Adrenal gland (tissue), 12 donors: ENCODE measurements around the gene INO80D. TPM values are rescaled to one million over a fixed set of nuclear protein-coding genes. Genes with fewer than 3 reads are reported as not detected.
"Not testable (repeated sequence)": the region's sequence is repeated elsewhere in the genome, so short reads cannot be mapped to it uniquely, and the experiment has no call there.

Experiments used
- DNase-seq, 7 donors: peaks; one replicate each; pipeline ENCODE4 v3.0.0-alpha.2; 2019 to 2020
- H3K27ac ChIP-seq, 5 donors: fragments of 200-600 bp; sonication (generic) in 4 of 5; 1 replicate in 3 of 5; 2 replicates in 2 of 5; pipeline versions ENCODE4 v1.5.1 to v1.8.0; 2016 to 2020; ENCODE audit warnings: mild to moderate bottlenecking in 1 of 5
- H3K27me3 ChIP-seq: fragments of 200-600 bp; 2 replicates; pipeline ENCODE4 v1.8.0; 2021
- H3K36me3 ChIP-seq, 2 donors: fragments of 200-600 bp; replicated peaks in 1 of 2; 1 replicate in 1 of 2; 2 replicates in 1 of 2; pipeline versions ENCODE4 v1.5.1 to v1.8.0; 2018 to 2022
- H3K4me1 ChIP-seq, 2 donors: fragments of 200-600 bp; replicated peaks in 1 of 2; 1 replicate in 1 of 2; 2 replicates in 1 of 2; pipeline versions ENCODE4 v1.5.1 to v1.8.0; 2018 to 2021
- H3K4me3 ChIP-seq, 4 donors: fragments of 200-600 bp; sonication (generic) in 3 of 4; one replicate each; pipeline ENCODE4 v1.5.1; 2016 to 2018
- H3K9me3 ChIP-seq, 3 donors: fragments of 200-600 bp; sonication (generic) in 1 of 3; replicated peaks in 1 of 3; 1 replicate in 2 of 3; 2 replicates in 1 of 3; pipeline versions ENCODE4 v1.5.1 to v1.8.0; 2016 to 2021
- POLR2A ChIP-seq, 2 donors: fragments of 450-650 bp; IDR thresholded peaks; one replicate each; pipeline ENCODE4 v1.6.1; 2017; ENCODE audit warnings: antibody characterized with exemption in 2 of 2, mild to moderate bottlenecking in 2 of 2, moderate library complexity in 1 of 2
- WGBS, 4 donors: extraction: QIAGEN DNeasy Blood & Tissue Kit in 2 of 4; methylation state at CpG; one replicate each; pipeline versions ENCODE4 v1.1.5 to v1.1.7; 2013 to 2017; 5-methylcytosine and 5-hydroxymethylcytosine counted together
- intact Hi-C, 2 donors: fragments of 100-400 bp; cut with DNase I; formaldehyde crosslinking; loops; one replicate each; pipeline versions ENCODE4 v1.14.1 to v1.15.0; 2022 to 2023
- polyA plus RNA-seq, 3 donors: library from polyadenylated mRNA; stranded (reverse); fragments of 200-250 nt in 2 of 3; fragments of 350-450 nt in 1 of 3; fragmentation: Illumina TruSeq in 1 of 3; extraction: RNeasy Lipid Tissue Mini Kit (QIAGEN cat#74804) in 1 of 3; gene quantifications; one replicate each; pipeline ENCODE4 v1.2.3, GENCODE V29; 2013 to 2014
- total RNA-seq, 9 donors: library from RNA; depleted of rRNA in 4 of 9; stranded (reverse); fragments of >200 nt in 4 of 9; fragments of 120-200 nt in 1 of 9; fragmentation: NEBNext Ultra II Directional in 1 of 9; extraction: Animal tissue kit (Norgen Biotek cat#: 25700) in 1 of 9; gene quantifications; one replicate each; pipeline versions ENCODE4 v1.1.0 to v1.2.4, GENCODE V29; 2013 to 2023
- TF ChIP-seq, protein P1 (sequence below), 6 experiments: fragments of 450-650 bp in 4 of 6; fragments of 200-600 bp in 2 of 6; sonication (generic) in 1 of 6; IDR thresholded peaks; 1 replicate in 5 of 6; 2 replicates in 1 of 6; pipeline versions ENCODE4 v1.5.1 to v1.8.0; 2016 to 2021; ENCODE audit warnings: antibody characterized with exemption in 6 of 6, mild to moderate bottlenecking in 2 of 6, moderate library complexity in 1 of 6
- donor health status: healthy with polysubstance abuse.
- donor health status: Bipolar disorder and iron deficiency.
- donor health status: DM: yes; HTN: yes; CAD: no.
- donor health status: DM: no; HTN: no; CAD: no.
- donor health status: DM: no; HTN: no; CAD: no.
- donor health status: DM: yes; HTN: yes; CAD: no.

INO80D gene
- total and polyA plus RNA-seq, 12 donors = 2.7 to 24.6 (median 14.1) TPM

DNA sequence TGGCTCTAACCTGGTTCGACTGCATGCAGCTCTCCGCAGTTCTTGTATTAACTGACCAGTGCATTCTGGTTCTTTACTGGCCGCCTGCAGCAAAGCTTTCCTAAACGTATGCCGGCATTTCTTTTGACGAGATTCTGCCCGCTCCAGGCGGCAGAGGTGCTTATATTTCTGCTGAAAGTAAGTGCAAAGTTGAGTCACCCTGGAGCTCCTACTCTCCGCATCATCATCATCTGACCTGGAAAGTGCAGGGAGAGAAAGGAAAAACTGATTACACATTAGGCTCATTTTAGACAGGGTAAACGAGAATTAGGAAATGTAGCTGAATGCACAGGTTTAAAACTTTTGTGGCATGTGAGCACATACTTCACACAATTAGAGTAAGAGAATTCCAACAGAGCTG is 57.9 kb downstream of the INO80D start:
- Histone ChIP-seq H3K27me3 (no peaks in the 10 kb centered on the region), H3K36me3 (peaks cover 0 to 13% of the 10 kb centered on the region in 2 donors), H3K9me3 (no peaks in the 10 kb centered on the region), H3K27ac (no peak overlapping the region), H3K4me1 (no peaks in the 10 kb centered on the region), H3K4me3 (no peak overlapping the region)
- TF ChIP-seq, protein P1, sequence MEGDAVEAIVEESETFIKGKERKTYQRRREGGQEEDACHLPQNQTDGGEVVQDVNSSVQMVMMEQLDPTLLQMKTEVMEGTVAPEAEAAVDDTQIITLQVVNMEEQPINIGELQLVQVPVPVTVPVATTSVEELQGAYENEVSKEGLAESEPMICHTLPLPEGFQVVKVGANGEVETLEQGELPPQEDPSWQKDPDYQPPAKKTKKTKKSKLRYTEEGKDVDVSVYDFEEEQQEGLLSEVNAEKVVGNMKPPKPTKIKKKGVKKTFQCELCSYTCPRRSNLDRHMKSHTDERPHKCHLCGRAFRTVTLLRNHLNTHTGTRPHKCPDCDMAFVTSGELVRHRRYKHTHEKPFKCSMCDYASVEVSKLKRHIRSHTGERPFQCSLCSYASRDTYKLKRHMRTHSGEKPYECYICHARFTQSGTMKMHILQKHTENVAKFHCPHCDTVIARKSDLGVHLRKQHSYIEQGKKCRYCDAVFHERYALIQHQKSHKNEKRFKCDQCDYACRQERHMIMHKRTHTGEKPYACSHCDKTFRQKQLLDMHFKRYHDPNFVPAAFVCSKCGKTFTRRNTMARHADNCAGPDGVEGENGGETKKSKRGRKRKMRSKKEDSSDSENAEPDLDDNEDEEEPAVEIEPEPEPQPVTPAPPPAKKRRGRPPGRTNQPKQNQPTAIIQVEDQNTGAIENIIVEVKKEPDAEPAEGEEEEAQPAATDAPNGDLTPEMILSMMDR (IDR thresholded peaks at IDR 0.05) = no peak
- TF ChIP-seq POLR2A (IDR thresholded peaks at IDR 0.05) = no peak
- WGBS, 4 donors = 92 to 96% (median 93%) methylated on average over 10 of the region's 10 CpGs
- intact Hi-C loops = loop anchor here (10.0 kb wide), 3 partner anchors 57 to 127 kb away; partner anchors contain the start of genes EEF1B2 (in 1 of the 2), INO80D (in 1 of the 2) and NDUFS1 (in 1 of the 2)
- DNase-seq = no peak

DNA sequence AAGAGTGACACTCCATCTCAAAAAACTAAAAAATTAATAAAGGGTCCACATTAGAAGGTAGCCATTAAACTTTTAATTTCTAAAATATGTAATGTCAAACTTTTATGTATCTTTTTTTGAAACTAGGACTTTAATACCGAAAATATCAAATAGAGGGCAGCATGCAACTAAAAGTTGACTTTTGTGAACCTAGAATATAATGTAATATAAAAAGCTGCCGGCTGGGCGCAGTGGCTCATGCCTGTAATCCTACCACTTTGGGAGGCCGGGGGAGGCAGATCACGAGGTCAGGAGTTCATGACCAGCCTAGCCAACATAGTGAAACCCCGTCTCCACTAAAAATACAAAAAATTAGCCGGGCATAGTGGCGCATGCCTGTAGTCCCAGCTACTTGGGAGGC is 62.8 kb downstream of the INO80D start:
- intact Hi-C loops = loop anchor here (10.0 kb wide), 3 partner anchors 62 to 132 kb away; partner anchors contain the start of genes EEF1B2 (in 1 of the 2), INO80D (in 1 of the 2) and NDUFS1 (in 1 of the 2)
- peak in 5 of 7 donors; percentile 29 to 60 (median 35) for DNase-seq
- no peaks in the 10 kb centered on the region for H3K4me1 ChIP-seq
- WGBS, 4 donors = 56 to 72% (median 65%) methylated on average over 7 to 8 of the region's 8 CpGs
- no peak for TF ChIP-seq POLR2A (IDR thresholded peaks at IDR 0.05)
- TF ChIP-seq, protein P1 (IDR thresholded peaks at IDR 0.05) = peak in 5 of 6 experiments; percentile 17 to 53 (median 43)
- peaks cover 0 to 24% of the 10 kb centered on the region in 2 donors for H3K36me3 ChIP-seq
- H3K27me3 ChIP-seq = no peaks in the 10 kb centered on the region
- no peak overlapping the region for H3K4me3 ChIP-seq
- H3K9me3 ChIP-seq = no peaks in the 10 kb centered on the region
- H3K27ac ChIP-seq = no peak overlapping the region

DNA sequence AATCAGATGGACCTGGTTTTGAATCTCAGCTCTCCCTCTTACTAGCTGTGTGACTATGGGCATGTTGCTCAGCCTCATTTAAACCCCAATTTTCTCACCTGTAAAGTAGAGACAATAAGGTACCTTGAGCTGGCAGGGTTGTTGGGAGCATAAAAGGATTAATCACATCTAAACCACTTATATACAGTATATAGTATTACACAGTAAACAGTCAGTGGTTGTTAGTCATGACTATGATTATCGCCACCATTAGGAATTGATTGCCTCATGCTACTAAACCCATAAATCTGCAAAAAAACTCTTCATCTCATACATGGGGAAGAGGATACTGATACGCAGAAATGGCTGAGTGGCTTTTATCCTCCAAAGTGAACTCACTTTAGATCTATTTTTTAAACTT is 65.8 kb downstream of the INO80D start:
- TF ChIP-seq, protein P1 (IDR thresholded peaks at IDR 0.05) = no peak
- no peak for TF ChIP-seq POLR2A (IDR thresholded peaks at IDR 0.05)

DNA sequence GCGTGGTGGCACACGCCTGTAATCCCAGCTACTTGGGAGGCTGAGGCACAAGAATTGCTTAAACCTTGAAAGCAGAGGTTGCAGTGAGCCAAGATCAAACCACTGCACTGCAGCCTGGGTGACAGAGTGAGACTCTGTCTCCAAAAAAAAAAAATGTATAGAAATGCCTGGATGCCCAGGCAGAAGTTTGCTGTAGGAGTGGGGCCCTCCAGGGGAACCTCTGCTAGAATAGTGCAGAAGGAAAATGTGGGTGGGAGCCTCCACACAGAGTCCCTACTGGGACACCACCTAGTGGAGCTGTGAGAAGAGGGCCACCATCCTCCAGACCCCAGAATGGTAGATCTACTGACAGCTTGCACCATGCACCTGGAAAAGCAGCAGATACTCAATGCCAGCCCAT is 70.2 kb downstream of the INO80D start:
- H3K9me3 ChIP-seq, intact Hi-C loops, H3K4me3 ChIP-seq, H3K4me1 ChIP-seq, H3K27ac ChIP-seq, H3K27me3 ChIP-seq: not testable (repeated sequence)
- DNase-seq = peak in 1 of 7 donors; percentile 24
- WGBS, 4 donors = 99 to 100% (median 100%) methylated on average over 2 of the region's 2 CpGs
- peaks cover 0 to 40% of the 10 kb centered on the region in 2 donors for H3K36me3 ChIP-seq

More for the DNA sequence above, 65.8 kb downstream of the INO80D start:
- no peak for DNase-seq
- H3K36me3 ChIP-seq = peaks cover 0 to 40% of the 10 kb centered on the region in 2 donors
- no peak overlapping the region for H3K4me3 ChIP-seq
- WGBS, 4 donors = 94 to 100% (median 97%) methylated on average over 2 of the region's 2 CpGs
- no peaks in the 10 kb centered on the region for H3K27me3 ChIP-seq
- intact Hi-C loops = loop anchor here (10.0 kb wide), 3 partner anchors 65 to 135 kb away; partner anchors contain the start of genes EEF1B2 (in 1 of the 2), INO80D (in 1 of the 2) and NDUFS1 (in 1 of the 2)
- no peaks in the 10 kb centered on the region for H3K9me3 ChIP-seq
- no peak overlapping the region for H3K27ac ChIP-seq
- no peaks in the 10 kb centered on the region for H3K4me1 ChIP-seq

DNA sequence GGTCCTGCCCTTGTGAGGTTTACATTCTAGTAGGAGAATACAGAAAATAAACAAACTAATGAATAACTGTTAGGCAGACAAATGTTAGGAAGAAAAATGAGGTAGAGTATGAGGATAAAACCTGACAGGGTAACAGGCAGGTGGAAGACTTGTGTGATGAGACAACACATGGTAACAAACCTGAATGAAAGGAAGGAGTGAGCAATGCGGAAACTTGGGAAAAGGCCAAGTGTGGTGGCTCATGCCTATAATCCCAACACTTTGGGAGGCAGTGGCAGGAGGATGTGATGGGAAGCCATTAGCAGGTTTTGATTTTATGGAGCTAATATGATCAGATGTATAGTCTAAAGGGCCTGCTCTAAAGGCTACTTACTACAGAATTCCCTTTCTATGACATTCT is 74.2 kb downstream of the INO80D start:
- no peaks in the 10 kb centered on the region for H3K4me1 ChIP-seq
- peak in 1 of 7 donors; percentile 33 for DNase-seq
- no peak overlapping the region for H3K27ac ChIP-seq
- H3K9me3 ChIP-seq = no peaks in the 10 kb centered on the region
- 87 to 96% (median 89%) methylated on average over 1 of the region's 1 CpG for WGBS, 4 donors
- no peak for TF ChIP-seq POLR2A (IDR thresholded peaks at IDR 0.05)
- TF ChIP-seq, protein P1 (IDR thresholded peaks at IDR 0.05) = no peak
- no peak overlapping the region for H3K4me3 ChIP-seq
- peaks cover 0 to 39% of the 10 kb centered on the region in 2 donors for H3K36me3 ChIP-seq
- intact Hi-C loops = no loop called here
- no peaks in the 10 kb centered on the region for H3K27me3 ChIP-seq
